ENCODE results near the gene TRMT44.

TRMT44 gene

DNA sequence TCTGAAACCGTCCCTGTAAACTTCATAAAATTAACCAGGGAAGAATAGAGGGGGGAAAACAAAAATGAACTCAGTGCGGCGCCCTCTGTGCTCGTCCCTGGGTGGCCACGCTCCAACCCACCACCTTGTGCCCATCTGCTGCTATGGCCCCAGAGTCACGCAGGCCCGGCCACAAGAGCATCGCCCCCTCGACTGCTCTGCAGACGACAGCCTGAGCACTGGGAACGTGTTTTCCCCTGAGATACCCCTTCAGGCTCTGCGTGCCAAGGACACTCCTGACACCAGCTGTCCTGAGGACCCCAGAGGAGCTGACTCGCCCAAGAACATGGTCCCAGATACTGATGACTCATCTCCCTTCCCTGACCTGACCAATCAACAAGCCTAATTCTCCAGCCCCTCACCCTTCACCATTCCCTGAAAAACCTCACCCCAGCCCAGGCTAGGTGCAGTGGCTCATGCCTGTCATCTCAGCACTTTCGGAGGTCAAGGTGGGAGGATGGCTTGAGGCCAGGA, 75.5 kb downstream of the TRMT44 start:
- no peak for DNase-seq

DNA sequence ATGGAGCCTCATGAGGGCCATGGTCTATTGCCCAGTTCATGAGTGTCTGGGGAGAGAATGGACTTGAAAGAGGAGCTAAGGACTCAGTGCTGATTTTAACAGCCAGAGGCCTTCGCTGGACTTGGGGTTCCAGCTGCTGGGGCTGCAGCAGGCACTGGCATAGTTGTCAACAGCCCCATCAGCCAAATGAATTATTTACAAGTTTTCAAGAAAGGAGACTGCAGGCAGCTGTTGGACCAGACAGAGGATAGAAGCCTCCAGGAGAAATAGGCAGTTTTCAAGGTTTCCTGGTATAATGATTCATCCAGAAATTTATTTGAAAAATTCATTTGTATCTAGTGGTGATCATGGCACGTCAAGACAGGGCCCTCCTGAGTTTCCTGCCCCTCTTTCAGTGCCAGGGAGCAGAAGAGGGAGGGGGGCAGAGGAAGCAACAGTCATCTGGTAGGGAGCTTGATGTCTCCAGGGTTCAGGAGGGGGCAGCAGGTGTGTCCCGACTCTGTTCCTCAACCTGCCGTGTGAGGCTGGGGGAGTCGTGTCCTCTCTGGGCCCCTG, 76.5 kb downstream of the TRMT44 start:
- DNase-seq = no peak

DNA sequence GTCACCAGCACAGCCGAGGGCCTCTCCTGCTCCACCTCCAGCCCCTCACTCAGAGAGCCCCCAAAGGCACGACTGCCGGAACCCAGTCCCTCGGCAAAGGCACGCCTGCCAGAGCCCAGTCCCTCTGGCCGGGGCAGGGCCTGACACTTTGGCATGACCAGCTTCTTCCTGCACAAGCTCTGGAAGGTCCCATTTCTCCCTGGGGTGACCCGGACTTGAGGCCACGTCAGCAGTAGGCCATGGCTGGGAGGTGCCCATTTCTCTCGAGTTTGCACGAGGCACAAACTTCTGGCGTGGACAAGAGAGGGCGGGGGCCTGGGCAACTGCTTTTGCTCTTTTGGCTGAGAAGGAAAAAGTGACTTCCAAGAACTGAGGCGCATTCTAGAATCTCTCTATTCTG, 77.4 kb downstream of the TRMT44 start:
- no peak for DNase-seq

DNA sequence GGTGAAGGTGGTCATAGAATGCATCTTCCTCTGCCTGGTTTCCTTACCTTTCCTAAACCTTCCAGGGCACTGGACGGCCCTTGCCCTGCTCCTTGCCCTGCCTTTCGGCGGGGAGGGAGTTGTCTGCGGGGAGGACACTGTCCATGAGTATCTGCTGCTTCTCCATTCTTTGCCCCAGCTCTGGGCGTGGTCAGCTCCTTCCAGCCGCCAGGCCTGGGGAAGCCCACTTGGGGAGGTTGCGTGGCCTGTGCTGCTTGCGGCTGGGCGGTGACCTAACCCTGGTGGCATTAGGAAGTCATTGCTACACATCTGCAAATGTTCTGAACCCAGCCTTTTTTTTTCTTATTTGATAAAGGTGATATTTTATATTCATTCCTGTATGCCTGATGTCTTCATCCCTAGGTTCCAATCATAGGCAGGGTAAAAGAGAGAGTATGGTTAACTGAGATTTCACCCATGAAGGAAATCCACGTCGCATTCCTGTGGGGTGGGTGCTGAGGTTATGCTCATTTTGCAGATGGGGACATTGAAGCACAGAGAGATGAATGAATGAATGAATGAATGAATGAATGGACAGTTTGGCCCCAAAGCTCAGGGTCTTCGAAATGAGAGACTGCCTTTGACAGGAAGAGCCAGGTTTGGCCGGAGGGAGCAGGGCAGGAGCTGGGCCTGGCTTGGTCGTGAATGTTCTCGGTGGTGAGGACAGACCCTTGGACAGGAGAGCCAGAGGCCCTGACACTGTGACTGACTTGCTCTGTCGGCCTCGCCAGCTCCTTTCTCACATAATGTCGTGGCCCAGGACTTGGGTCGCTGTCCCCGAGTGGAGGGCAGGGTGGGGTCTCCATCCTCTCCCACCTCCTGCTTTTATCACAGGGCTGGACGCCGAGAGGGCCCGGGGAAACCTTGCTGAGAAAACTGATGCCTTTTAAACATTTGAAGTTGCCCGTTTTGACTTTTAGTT, 81.9 kb downstream of the TRMT44 start:
- no peak for DNase-seq

DNA sequence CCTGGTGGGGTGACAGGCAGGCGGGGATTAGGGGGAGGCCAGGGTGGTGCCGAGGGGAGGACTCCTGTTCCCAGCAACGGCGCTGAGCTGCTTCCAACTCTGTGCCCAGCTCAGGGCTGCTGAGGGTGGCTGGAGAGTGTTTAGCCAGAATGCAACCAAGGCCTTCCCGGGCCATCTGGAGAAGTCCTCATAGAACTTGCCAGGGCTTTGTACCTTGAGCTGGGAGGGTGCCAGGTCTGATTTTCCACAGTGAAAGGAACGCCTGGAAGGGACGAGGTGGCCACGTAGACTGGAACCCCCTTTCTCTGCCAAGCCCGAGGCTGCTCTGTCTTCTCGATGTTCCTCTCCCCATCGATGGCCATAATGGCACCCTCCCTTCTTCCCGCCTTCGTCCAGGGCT, 82.6 kb downstream of the TRMT44 start:
- no peak for DNase-seq

DNA sequence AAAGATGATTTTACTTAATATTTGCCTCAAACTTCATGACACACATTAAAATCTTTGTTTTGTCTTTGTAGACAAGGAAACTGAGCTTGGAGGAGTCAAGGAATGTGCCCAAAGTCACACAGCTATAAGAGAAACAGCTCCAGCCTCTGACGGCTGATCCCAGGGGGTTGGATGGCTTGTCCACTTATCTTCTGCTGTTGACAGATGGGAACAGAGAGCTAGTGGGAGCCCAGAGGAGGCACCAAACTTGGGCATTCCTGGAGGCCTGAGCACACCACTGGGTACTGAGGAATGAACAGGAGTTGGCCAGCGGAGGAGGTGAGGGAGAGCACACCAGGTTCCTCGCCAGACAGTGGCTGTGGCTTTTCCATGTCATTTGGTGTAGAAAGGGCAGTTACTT, 83.2 kb downstream of the TRMT44 start:
- no peak for DNase-seq

DNA sequence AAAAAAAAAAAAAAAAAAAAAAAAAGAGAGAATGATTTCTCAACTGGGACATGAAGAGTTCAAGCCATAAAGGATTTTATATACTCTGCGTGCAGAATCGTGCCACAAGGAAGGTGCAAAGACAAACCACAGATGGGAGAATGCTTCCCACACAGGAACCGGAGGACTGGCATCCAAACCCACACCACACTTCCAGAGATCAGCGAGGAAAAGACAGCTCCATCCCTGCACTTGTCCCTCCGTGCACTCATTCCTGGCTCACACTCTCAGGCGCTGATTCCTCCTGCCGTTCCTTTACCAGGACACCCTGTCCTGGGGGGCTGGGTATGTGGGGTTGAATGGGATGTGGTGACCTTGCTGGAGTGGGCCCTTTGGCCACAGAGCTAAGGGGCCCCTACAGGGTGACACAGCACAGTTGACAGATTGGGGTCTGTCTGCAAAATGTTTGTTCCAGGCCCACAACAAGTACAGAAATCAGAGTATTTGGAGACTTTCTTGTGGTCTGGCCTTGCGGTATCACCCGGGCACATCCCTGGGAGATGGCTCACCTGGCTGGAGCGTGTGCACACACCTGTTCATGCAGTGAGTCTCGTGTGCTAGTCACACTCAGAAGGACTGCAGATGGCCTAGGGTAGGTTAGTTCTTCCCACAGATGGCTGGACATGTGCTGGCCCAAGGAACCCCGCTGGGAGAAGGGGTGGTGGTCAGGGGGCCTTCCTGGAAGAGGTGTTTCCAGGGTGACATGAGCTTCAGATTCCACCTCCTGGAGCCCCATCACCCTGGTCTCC, 84.2 kb downstream of the TRMT44 start:
- no peak for DNase-seq

DNA sequence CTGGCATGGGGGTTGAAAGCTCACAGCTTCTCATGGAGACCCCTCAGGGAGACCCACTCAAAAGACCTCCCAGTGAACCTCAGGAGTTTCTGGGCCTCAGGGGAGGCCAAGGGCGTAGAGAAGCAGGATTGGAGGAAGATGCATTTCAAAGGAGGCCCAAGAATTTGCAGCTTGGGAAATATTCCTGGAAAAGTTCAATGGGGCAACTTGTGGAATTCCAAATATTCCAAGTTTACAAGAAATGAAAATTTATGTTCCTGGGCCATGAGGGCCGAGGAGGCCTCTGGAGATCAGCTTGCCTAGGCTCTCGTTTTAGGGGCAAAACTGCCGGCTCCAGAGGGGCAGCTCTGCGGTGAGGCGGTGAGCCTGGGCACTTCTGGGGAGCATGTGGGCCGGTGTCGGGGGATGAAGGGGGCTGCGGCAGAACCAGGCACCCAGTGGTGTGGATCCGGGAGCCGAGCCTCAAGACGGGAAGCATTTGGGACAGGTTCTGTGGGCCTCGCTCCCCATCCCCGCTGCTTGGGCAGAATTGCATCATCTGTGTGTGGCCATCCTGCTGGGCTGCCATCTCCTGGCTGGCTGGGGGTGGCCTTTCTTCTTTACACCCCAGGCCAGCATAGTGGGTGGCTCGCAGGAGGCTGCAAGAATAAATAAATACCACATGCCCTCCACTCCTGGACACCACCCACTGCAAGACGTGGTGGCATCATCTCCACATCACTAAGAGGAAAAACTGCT, 85.0 kb downstream of the TRMT44 start:
- DNase-seq = no peak

All from effector CD4-positive, alpha-beta T cell (primary cell).